ENCODE results near the gene RBM43.

Gene RBM43

GRCh38 chr2:151217343-151217742 is 44.3 kb downstream of the RBM43 start:
- no peak for DNase-seq (ENCODE audit: low read depth)

GRCh38 chr2:151207100-151207499 is 54.6 kb downstream of the RBM43 start:
- DNase-seq (ENCODE audit: low read depth): no peak

- no peak for DNase-seq (ENCODE audit: low read depth)
Measured at GRCh38 chr2:151206446-151206968, 55.2 kb downstream of the RBM43 start.

GRCh38 chr2:151205571-151205970 is 56.1 kb downstream of the RBM43 start:
- no peak for DNase-seq (ENCODE audit: low read depth)

GRCh38 chr2:151204756-151205155 is 56.9 kb downstream of the RBM43 start:
- DNase-seq (ENCODE audit: low read depth): no peak

GRCh38 chr2:151200844-151201243 is 60.8 kb downstream of the RBM43 start:
- DNase-seq (ENCODE audit: low read depth): no peak

GRCh38 chr2:151200277-151200676 is 61.4 kb downstream of the RBM43 start:
- no peak for DNase-seq (ENCODE audit: low read depth)

GRCh38 chr2:151198645-151199044 is 63.0 kb downstream of the RBM43 start:
- DNase-seq (ENCODE audit: low read depth): no peak

Measured in EH (cell line).